Measurements from ENCODE around the gene SEC14L6.

- TF ChIP-seq, protein P1, sequence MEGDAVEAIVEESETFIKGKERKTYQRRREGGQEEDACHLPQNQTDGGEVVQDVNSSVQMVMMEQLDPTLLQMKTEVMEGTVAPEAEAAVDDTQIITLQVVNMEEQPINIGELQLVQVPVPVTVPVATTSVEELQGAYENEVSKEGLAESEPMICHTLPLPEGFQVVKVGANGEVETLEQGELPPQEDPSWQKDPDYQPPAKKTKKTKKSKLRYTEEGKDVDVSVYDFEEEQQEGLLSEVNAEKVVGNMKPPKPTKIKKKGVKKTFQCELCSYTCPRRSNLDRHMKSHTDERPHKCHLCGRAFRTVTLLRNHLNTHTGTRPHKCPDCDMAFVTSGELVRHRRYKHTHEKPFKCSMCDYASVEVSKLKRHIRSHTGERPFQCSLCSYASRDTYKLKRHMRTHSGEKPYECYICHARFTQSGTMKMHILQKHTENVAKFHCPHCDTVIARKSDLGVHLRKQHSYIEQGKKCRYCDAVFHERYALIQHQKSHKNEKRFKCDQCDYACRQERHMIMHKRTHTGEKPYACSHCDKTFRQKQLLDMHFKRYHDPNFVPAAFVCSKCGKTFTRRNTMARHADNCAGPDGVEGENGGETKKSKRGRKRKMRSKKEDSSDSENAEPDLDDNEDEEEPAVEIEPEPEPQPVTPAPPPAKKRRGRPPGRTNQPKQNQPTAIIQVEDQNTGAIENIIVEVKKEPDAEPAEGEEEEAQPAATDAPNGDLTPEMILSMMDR (IDR thresholded peaks at IDR 0.05; ENCODE audit: low read length) = no peak
- TF ChIP-seq EZH2 (IDR thresholded peaks at IDR 0.05; ENCODE audit: borderline replicate concordance, low read length) = no peak
Measured at GRCh38 chr22:30561402-30562189, 15.1 kb upstream of the SEC14L6 start.
